Activated naive CD8-positive, alpha-beta T cell (primary cell): ENCODE results near the gene ARMC6.

ENCODE experiments used
- H3K27ac Mint-ChIP-seq: one replicate; pipeline ENCODE4 v1.8.0; 2021; ENCODE audit warnings: mixed read lengths
- H3K27me3 Mint-ChIP-seq: one replicate; pipeline ENCODE4 v1.8.0; 2021; ENCODE audit warnings: mixed read lengths
- H3K36me3 Mint-ChIP-seq: one replicate; pipeline ENCODE4 v1.8.0; 2021; ENCODE audit warnings: mixed read lengths
- H3K4me1 Mint-ChIP-seq: one replicate; pipeline ENCODE4 v1.8.0; 2021; ENCODE audit warnings: low read depth, mixed read lengths
- H3K4me3 Mint-ChIP-seq: one replicate; pipeline ENCODE4 v1.8.0; 2021; ENCODE audit warnings: mild to moderate bottlenecking, mixed read lengths
- H3K9me3 Mint-ChIP-seq: one replicate; pipeline ENCODE4 v1.8.0; 2021; ENCODE audit warnings: low read depth, mixed read lengths

The ARMC6 gene

GRCh38 chr19:19056636-19057275 is 23.4 kb downstream of the ARMC6 start:
- Mint-ChIP-seq H3K36me3 (peaks cover 2% of the 10 kb centered on the region), H3K4me1 (peaks cover 1% of the 10 kb centered on the region), H3K27ac (no peak overlapping the region), H3K9me3 (no peaks in the 10 kb centered on the region), H3K4me3 (no peak overlapping the region), H3K27me3 (no peaks in the 10 kb centered on the region)

- peaks cover 2% of the 10 kb centered on the region for H3K36me3 Mint-ChIP-seq
- no peak overlapping the region for H3K4me3 Mint-ChIP-seq
- peaks cover 4% of the 10 kb centered on the region for H3K4me1 Mint-ChIP-seq
Observed at GRCh38 chr19:19057317-19057716, 23.9 kb downstream of the ARMC6 start.

GRCh38 chr19:19057720-19058119 is 24.3 kb downstream of the ARMC6 start:
- peaks cover 2% of the 10 kb centered on the region for H3K36me3 Mint-ChIP-seq
- no peak overlapping the region for H3K27ac Mint-ChIP-seq
- H3K27me3 Mint-ChIP-seq, result no peaks in the 10 kb centered on the region
- no peaks in the 10 kb centered on the region for H3K9me3 Mint-ChIP-seq
- H3K4me3 Mint-ChIP-seq, result no peak overlapping the region
- H3K4me1 Mint-ChIP-seq, result peaks cover 8% of the 10 kb centered on the region

More at GRCh38 chr19:19057317-19057716, 23.9 kb downstream of the ARMC6 start:
- Mint-ChIP-seq H3K27me3 (no peaks in the 10 kb centered on the region), H3K27ac (no peak overlapping the region), H3K9me3 (no peaks in the 10 kb centered on the region)

- no peaks in the 10 kb centered on the region for H3K27me3 Mint-ChIP-seq
- peak overlapping the region; percentile 34 for H3K27ac Mint-ChIP-seq
Observed at GRCh38 chr19:19059018-19059836, 25.8 kb downstream of the ARMC6 start.

GRCh38 chr19:19059837-19060611 is 26.6 kb downstream of the ARMC6 start:
- no peaks in the 10 kb centered on the region for H3K27me3 Mint-ChIP-seq
- H3K9me3 Mint-ChIP-seq, result no peaks in the 10 kb centered on the region
- H3K4me3 Mint-ChIP-seq, result no peak overlapping the region
- H3K36me3 Mint-ChIP-seq, result peaks cover 2% of the 10 kb centered on the region
- H3K27ac Mint-ChIP-seq, result no peak overlapping the region
- H3K4me1 Mint-ChIP-seq, result peaks cover 22% of the 10 kb centered on the region

More at GRCh38 chr19:19059018-19059836, 25.8 kb downstream of the ARMC6 start:
- Mint-ChIP-seq H3K9me3 (no peaks in the 10 kb centered on the region), H3K4me1 (peaks cover 15% of the 10 kb centered on the region), H3K4me3 (no peak overlapping the region), H3K36me3 (peaks cover 2% of the 10 kb centered on the region)

- Mint-ChIP-seq H3K4me3 (no peak overlapping the region), H3K27me3 (no peaks in the 10 kb centered on the region), H3K9me3 (no peaks in the 10 kb centered on the region), H3K4me1 (peaks cover 28% of the 10 kb centered on the region), H3K36me3 (peaks cover 2% of the 10 kb centered on the region), H3K27ac (no peak overlapping the region)
Observed at GRCh38 chr19:19061506-19061905, 28.1 kb downstream of the ARMC6 start.

- Mint-ChIP-seq H3K27me3 (no peaks in the 10 kb centered on the region), H3K4me1 (peaks cover 35% of the 10 kb centered on the region), H3K36me3 (peaks cover 2% of the 10 kb centered on the region), H3K4me3 (peak overlapping the region; percentile 89), H3K27ac (peak overlapping the region; percentile 94), H3K9me3 (no peaks in the 10 kb centered on the region)
Observed at GRCh38 chr19:19062454-19063182, 29.2 kb downstream of the ARMC6 start.

GRCh38 chr19:19063183-19064097 is 30.0 kb downstream of the ARMC6 start, which contains the start of gene SLC25A42:
Gene SLC25A42 (plus strand): TSS chr19:19063994. CDS start chr19:19096125, 32,131 bp downstream.
- Mint-ChIP-seq H3K4me3 (peak within 1 kb of the TSS; percentile 89), H3K36me3 (peaks cover 2% of the 10 kb centered on the region), H3K9me3 (no peaks in the 10 kb centered on the region), H3K4me1 (peaks cover 38% of the 10 kb centered on the region), H3K27ac (peak within 1 kb of the TSS; percentile 94), H3K27me3 (no peaks in the 10 kb centered on the region)

- Mint-ChIP-seq H3K4me3 (peak overlapping the region; percentile 89), H3K27me3 (no peaks in the 10 kb centered on the region), H3K4me1 (peaks cover 43% of the 10 kb centered on the region), H3K36me3 (peaks cover 2% of the 10 kb centered on the region), H3K27ac (peak overlapping the region; percentile 51), H3K9me3 (no peaks in the 10 kb centered on the region)
Observed at GRCh38 chr19:19064098-19064722, 30.8 kb downstream of the ARMC6 start.

GRCh38 chr19:19064811-19065745 is 31.7 kb downstream of the ARMC6 start:
- H3K36me3 Mint-ChIP-seq, result no peaks in the 10 kb centered on the region
- peak overlapping the region; percentile 89 for H3K4me3 Mint-ChIP-seq
- no peaks in the 10 kb centered on the region for H3K27me3 Mint-ChIP-seq
- no peaks in the 10 kb centered on the region for H3K9me3 Mint-ChIP-seq
- H3K27ac Mint-ChIP-seq, result peak overlapping the region; percentile 51
- H3K4me1 Mint-ChIP-seq, result peaks cover 49% of the 10 kb centered on the region

GRCh38 chr19:19067276-19068072 is 34.1 kb downstream of the ARMC6 start:
- H3K9me3 Mint-ChIP-seq, result no peaks in the 10 kb centered on the region
- H3K36me3 Mint-ChIP-seq, result no peaks in the 10 kb centered on the region
- no peaks in the 10 kb centered on the region for H3K27me3 Mint-ChIP-seq
- H3K4me3 Mint-ChIP-seq, result no peak overlapping the region
- H3K27ac Mint-ChIP-seq, result peak overlapping the region; percentile 41
- H3K4me1 Mint-ChIP-seq, result peaks cover 47% of the 10 kb centered on the region
